Neural crest cell (in vitro differentiated cells): ENCODE data around the gene HEXD. TPM values are rescaled to one million over a fixed set of nuclear protein-coding genes. Genes with fewer than 3 reads are reported as not detected.
"Not testable (repeated sequence)": the region's sequence is repeated elsewhere in the genome, so short reads cannot be mapped to it uniquely, and the experiment has no call there.

ENCODE experiments used
- DNase-seq: peaks from one replicate; pipeline ENCODE4 v3.0.0; 2021; ENCODE audit warnings: low read depth, mixed read lengths, low spot score
- H3K27ac Mint-ChIP-seq: one replicate; pipeline ENCODE4 v1.8.0; 2021; ENCODE audit warnings: mild to moderate bottlenecking, mixed read lengths; ENCODE audit not compliant: unreplicated experiment
- H3K27me3 Mint-ChIP-seq: 2 replicates; pipeline ENCODE4 v1.8.0; 2021; ENCODE audit warnings: low read depth, mild to moderate bottlenecking, mixed read lengths
- H3K36me3 Mint-ChIP-seq: 2 replicates; pipeline ENCODE4 v1.8.0; 2021; ENCODE audit warnings: low read depth, mild to moderate bottlenecking, mixed read lengths
- H3K4me1 Mint-ChIP-seq: 2 replicates; pipeline ENCODE4 v1.8.0; 2021; ENCODE audit warnings: mixed read lengths
- H3K4me3 Mint-ChIP-seq: one replicate; pipeline ENCODE4 v1.8.0; 2021; ENCODE audit warnings: mild to moderate bottlenecking, mixed read lengths
- H3K9me3 Mint-ChIP-seq: 2 replicates; pipeline ENCODE4 v1.8.0; 2021; ENCODE audit warnings: mixed read lengths
- CTCF ChIP-seq: fragments of 200-600 bp; sonication (generic); conservative IDR thresholded peaks from 2 replicates; pipeline ENCODE4 v1.5.0; 2021; ENCODE audit warnings: antibody characterized with exemption, mild to moderate bottlenecking
- total RNA-seq: library from RNA; stranded (reverse); gene quantifications from 2 replicates; pipeline ENCODE4 v1.2.1, GENCODE V29; 2021

HEXD gene
- total RNA-seq, 1 donor from 2014 or later: 48.5 TPM

GRCh38 chr17:82376042-82376730 is 42.0 kb upstream of the HEXD start:
- no peak overlapping the region for H3K27ac Mint-ChIP-seq
- peaks cover 22% of the 10 kb centered on the region for H3K4me1 Mint-ChIP-seq
- H3K27me3 Mint-ChIP-seq: peaks cover 27% of the 10 kb centered on the region
- DNase-seq: no peak
- TF ChIP-seq CTCF: no peak
- H3K36me3 Mint-ChIP-seq: no peaks in the 10 kb centered on the region
- no peaks in the 10 kb centered on the region for H3K9me3 Mint-ChIP-seq
- no peak overlapping the region for H3K4me3 Mint-ChIP-seq

- H3K27me3 Mint-ChIP-seq: peaks cover 28% of the 10 kb centered on the region
- not testable (repeated sequence) for H3K9me3 Mint-ChIP-seq
- H3K4me1 Mint-ChIP-seq: peaks cover 22% of the 10 kb centered on the region
Observed at GRCh38 chr17:82377294-82377693, 40.9 kb upstream of the HEXD start.

GRCh38 chr17:82377924-82378740 is 40.0 kb upstream of the HEXD start:
- Mint-ChIP-seq H3K36me3 (no peaks in the 10 kb centered on the region), H3K9me3 (no peaks in the 10 kb centered on the region), H3K27me3 (peaks cover 20% of the 10 kb centered on the region), H3K4me3 (no peak overlapping the region), H3K27ac (no peak overlapping the region), H3K4me1 (peaks cover 13% of the 10 kb centered on the region)
- DNase-seq: no peak
- TF ChIP-seq CTCF: no peak

More at GRCh38 chr17:82377294-82377693, 40.9 kb upstream of the HEXD start:
- H3K27ac Mint-ChIP-seq, DNase-seq, H3K36me3 Mint-ChIP-seq: not testable (repeated sequence)
- peak overlapping the region; percentile 44 for H3K4me3 Mint-ChIP-seq

GRCh38 chr17:82378741-82379021 is 39.5 kb upstream of the HEXD start:
- H3K27ac Mint-ChIP-seq: no peak overlapping the region
- DNase-seq: no peak
- H3K27me3 Mint-ChIP-seq: peaks cover 15% of the 10 kb centered on the region
- TF ChIP-seq CTCF: no peak
- no peaks in the 10 kb centered on the region for H3K9me3 Mint-ChIP-seq
- H3K4me3 Mint-ChIP-seq: no peak overlapping the region
- no peaks in the 10 kb centered on the region for H3K36me3 Mint-ChIP-seq
- peaks cover 9% of the 10 kb centered on the region for H3K4me1 Mint-ChIP-seq

GRCh38 chr17:82380860-82381702 is 37.1 kb upstream of the HEXD start:
- H3K9me3 Mint-ChIP-seq: no peaks in the 10 kb centered on the region
- TF ChIP-seq CTCF: no peak
- H3K4me3 Mint-ChIP-seq: no peak overlapping the region
- H3K36me3 Mint-ChIP-seq: no peaks in the 10 kb centered on the region
- no peak overlapping the region for H3K27ac Mint-ChIP-seq
- DNase-seq: no peak
- H3K27me3 Mint-ChIP-seq: peaks cover 15% of the 10 kb centered on the region
- H3K4me1 Mint-ChIP-seq: peaks cover 9% of the 10 kb centered on the region

- not testable (repeated sequence) for H3K4me3 Mint-ChIP-seq, H3K36me3 Mint-ChIP-seq, H3K4me1 Mint-ChIP-seq, DNase-seq, H3K9me3 Mint-ChIP-seq, H3K27ac Mint-ChIP-seq
- peaks cover 15% of the 10 kb centered on the region for H3K27me3 Mint-ChIP-seq
Observed at GRCh38 chr17:82381703-82382009, 36.5 kb upstream of the HEXD start.

- DNase-seq, H3K27ac Mint-ChIP-seq, H3K36me3 Mint-ChIP-seq, H3K4me1 Mint-ChIP-seq, H3K9me3 Mint-ChIP-seq, H3K4me3 Mint-ChIP-seq: not testable (repeated sequence)
- peaks cover 15% of the 10 kb centered on the region for H3K27me3 Mint-ChIP-seq
Observed at GRCh38 chr17:82382220-82382932, 35.8 kb upstream of the HEXD start.
